Skeletal muscle cell (primary cell): Measurements from ENCODE around the gene RNF40.
A peak's percentile ranks its signal among the peaks of the same experiment; 100 is the strongest.

Source experiments
- DNase-seq: peaks from one replicate; pipeline ENCODE4 v3.0.0-alpha.2; 2010; ENCODE audit warnings: low read depth
- H3K4me3 ChIP-seq: 2 replicates; pipeline ENCODE4 v1.5.1; 2011; ENCODE audit warnings: low read depth, mild to moderate bottlenecking, control low read depth, low read length, moderate library complexity

RNF40 gene

GRCh38 chr16:30760001-30760559, 2.0 kb upstream of the RNF40 start:
- no peak overlapping the region for H3K4me3 ChIP-seq
- DNase-seq, result no peak

DNA sequence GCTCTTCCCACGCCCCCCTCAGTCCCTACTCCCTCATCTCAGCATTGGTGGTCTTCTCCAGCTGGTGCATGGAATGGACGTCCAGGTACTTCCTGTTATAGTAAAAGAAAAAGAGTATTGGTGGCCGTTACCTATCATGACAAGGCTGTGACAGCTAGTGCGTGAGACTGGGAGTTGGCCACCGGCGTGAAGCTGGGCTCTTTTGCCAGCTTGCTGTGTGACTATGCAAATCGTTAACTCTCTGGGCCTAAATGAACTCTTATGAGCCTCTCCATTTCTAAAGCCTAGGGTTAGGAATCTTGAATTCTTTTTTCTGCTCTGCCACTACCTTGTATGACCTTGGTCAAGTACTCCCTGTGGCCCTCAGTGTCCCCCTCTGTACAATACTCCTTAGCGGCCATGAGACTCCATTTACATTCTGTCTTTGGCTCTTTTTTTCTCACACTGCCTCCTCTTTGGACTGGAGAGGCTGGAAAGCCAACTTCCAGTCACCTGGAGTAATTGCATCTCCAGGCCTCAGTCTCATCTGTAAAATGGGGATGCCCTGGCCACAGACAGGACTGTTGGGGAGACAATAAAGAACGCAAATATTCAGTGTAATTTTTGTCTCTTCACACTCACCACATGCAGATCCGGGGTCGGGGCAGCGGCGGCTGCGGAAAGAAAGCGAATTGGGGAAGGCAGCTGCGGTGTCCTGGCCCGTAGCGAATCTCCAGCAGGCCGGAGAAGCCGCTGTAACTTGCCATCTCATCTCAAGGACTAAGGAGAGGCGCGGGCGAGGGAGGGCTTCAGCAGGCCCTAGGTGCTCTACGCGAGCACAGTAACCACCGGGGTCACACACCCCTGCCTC, 1.3 kb upstream of the RNF40 start:
- no peak for DNase-seq
- H3K4me3 ChIP-seq, result peak overlapping the region; percentile 97

DNA sequence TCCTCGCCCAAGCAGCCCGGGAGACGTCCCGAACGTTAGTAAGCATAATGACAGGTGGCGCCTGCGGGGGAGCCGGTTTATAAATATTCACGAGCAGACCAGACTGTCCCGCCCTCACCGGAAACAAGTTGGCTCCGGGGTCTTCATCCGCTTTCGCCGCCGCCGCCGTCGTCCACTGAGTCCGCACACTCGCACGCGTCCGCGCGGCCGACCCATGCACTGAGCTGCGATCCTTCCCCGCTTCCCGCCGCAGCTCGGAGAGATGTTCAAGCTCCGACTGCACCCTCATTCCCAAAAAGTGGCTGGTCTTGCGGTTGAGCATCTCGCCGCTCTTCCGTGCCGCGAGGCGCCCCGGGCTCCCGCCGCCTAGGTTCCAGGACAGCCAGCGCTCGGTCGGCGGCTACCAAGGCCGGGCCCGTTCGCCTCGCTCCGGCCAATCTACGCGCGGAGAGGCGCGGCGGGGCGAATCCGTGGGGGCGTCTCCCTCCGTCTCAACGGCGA, 645 bp upstream of the RNF40 start:
- DNase-seq, result no peak
- H3K4me3 ChIP-seq, result peak overlapping the region; percentile 97

DNA sequence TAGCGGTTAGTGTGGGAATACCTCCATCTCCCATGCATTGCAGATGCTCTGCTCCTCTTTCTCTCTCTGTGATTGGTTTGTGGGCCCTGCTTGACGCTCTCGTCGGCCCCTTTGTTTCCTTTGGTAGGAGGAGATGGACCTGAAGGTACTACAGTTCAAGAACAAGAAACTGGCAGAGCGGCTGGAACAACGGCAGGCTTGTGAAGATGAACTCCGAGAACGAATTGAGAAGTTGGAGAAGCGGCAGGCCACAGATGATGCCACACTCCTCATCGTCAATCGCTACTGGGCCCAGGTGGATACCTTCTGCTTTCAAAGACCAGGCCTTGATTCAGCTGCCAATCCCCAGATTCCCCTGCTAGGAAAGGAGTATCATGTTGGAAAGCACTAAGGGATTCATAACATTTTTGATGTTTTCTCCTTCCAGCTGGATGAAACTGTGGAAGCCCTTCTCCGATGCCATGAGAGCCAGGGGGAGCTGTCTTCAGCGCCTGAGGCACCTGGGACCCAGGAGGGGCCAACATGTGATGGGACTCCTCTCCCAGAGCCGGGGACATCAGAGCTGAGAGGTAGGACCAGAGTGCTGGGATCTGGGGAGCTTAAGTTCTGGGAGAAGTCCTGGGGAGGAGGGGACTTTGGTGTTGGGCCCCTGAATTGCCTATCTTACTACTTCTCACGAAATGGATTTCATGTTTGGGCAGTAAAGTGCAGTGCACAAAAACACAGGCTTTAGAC, 1.0 kb downstream of the RNF40 start:
- no peak for DNase-seq

GRCh38 chr16:30764086-30764485, 2.0 kb downstream of the RNF40 start:
- H3K4me3 ChIP-seq, result no peak overlapping the region
- no peak for DNase-seq

More for the DNA sequence above, 1.0 kb downstream of the RNF40 start:
- peak overlapping the region; percentile 97 for H3K4me3 ChIP-seq

DNA sequence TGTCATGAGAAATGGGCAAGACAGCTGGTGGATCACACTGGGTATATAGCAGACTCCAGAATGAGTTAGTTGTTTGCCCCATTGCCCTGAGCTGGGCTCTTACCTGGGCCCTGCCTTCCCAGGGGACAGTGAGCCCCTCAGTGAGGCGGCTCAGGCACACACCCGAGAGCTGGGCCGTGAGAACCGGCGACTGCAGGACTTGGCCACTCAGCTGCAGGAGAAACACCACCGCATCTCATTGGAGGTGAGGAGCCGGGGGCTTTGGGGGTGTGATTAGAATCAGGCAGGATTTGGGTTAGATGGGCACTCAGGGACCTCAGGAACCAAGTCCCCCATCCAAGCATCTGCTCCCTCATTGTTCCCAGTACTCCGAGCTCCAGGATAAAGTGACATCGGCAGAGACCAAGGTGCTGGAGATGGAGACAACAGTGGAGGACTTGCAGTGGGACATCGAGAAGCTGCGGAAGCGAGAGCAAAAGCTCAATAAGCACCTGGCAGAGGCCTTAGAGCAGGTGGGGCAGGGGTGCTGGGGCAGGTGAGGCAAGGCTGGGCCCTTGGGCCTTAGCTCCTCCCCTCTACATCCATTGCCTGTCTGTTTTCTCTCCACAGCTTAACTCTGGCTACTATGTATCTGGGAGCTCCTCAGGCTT, 2.8 kb downstream of the RNF40 start:
- DNase-seq, result no peak
- H3K4me3 ChIP-seq, result no peak overlapping the region

- no peak for DNase-seq
- H3K4me3 ChIP-seq, result no peak overlapping the region
Observed at GRCh38 chr16:30766206-30766932, 4.2 kb downstream of the RNF40 start.

DNA sequence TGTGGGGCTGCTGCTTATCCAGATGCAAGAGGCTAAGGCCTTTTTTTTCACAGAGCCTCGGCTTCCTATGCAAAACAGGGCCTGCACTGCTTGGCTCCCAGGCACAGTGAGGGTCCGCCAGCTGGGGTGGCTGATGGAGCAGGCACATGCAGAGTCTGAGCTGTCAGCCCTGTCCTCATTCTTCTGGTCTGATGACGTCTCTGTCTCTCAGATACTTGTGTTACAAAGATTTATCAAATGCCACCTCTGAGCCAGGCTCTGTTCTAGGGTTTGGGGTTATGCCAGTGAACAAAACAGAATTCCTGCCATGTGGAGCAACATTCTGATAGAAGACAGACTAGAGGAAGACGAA, 4.8 kb downstream of the RNF40 start:
- no peak overlapping the region for H3K4me3 ChIP-seq
- DNase-seq, result no peak

GRCh38 chr16:30767767-30768465, 5.8 kb downstream of the RNF40 start:
- no peak overlapping the region for H3K4me3 ChIP-seq
- DNase-seq, result no peak

DNA sequence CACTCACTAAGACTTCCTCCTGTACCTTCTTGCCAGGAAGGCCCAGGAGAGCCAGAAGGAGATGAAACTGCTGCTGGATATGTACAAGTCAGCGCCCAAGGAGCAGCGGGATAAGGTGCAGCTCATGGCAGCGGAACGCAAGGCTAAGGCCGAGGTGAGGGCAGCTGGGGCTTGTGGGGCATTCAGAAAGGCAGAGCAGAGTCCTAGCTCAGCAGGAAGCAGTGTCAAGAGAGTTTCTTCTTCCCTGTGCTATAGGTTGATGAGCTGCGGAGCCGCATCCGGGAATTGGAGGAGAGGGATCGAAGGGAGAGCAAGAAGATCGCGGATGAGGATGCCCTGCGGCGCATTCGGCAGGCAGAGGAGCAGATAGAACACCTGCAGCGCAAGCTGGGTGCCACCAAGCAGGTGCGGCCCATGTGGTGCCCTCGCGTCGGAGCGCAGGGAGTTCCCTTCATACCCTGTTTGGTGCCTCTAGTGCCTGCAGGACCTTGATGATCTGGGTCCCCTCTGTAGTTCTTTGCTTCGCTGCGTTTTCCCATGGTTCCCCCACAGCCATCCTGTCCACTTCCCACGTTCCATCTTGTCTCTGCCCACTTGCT, 6.6 kb downstream of the RNF40 start:
- no peak overlapping the region for H3K4me3 ChIP-seq
- no peak for DNase-seq

DNA sequence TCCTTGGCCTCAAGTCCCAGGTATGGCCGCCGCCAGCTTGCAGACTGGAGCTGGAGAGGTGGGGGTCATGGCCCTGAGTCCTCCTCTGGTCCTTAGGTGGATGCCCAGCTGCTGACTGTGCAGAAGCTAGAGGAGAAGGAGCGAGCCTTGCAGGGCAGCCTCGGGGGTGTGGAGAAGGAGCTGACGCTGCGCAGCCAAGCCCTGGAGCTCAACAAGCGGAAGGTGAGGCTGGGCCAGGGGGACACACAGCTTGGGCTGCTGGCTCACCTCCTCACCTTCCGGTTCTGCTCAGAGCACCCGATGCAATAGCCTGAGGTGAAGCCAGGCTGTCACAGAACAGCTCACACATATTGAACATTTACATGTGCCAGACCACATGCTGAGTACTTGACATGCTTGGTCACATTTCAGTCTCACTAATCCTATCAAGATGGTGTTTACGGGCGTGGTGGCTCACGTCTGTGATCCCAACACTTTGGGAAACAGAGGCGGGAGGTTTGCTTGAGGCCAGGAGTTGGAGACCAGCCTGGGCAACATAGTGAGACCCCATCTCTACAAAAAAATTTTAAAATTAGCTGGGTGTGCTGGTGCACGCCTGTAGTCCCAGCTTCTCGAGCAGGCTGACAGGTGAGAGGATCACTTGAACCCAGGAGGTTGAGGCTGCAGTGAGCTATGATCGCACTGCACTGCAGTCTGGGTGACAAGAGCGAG, 7.4 kb downstream of the RNF40 start:
- no peak for DNase-seq
- no peak overlapping the region for H3K4me3 ChIP-seq

GRCh38 chr16:30771726-30772125, 9.6 kb downstream of the RNF40 start:
- no peak overlapping the region for H3K4me3 ChIP-seq

DNA sequence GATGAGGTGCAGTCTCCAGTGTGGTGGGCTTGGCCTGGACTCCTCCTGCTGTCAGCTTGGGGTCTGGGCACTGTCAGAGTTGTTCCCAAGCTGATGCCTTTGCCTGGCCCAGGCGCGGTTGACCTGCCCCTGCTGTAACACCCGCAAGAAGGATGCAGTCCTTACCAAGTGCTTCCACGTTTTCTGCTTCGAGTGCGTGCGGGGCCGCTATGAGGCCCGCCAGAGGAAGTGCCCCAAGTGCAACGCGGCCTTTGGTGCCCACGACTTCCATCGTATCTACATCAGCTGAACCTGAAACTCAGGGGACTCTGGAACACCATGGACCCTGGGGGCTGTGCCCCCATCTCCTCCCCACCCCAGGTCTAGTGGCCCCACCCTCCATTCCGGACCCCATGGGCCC, 11.7 kb downstream of the RNF40 start:
- H3K4me3 ChIP-seq, result no peak overlapping the region

More at GRCh38 chr16:30771726-30772125, 9.6 kb downstream of the RNF40 start:
- no peak for DNase-seq

DNA sequence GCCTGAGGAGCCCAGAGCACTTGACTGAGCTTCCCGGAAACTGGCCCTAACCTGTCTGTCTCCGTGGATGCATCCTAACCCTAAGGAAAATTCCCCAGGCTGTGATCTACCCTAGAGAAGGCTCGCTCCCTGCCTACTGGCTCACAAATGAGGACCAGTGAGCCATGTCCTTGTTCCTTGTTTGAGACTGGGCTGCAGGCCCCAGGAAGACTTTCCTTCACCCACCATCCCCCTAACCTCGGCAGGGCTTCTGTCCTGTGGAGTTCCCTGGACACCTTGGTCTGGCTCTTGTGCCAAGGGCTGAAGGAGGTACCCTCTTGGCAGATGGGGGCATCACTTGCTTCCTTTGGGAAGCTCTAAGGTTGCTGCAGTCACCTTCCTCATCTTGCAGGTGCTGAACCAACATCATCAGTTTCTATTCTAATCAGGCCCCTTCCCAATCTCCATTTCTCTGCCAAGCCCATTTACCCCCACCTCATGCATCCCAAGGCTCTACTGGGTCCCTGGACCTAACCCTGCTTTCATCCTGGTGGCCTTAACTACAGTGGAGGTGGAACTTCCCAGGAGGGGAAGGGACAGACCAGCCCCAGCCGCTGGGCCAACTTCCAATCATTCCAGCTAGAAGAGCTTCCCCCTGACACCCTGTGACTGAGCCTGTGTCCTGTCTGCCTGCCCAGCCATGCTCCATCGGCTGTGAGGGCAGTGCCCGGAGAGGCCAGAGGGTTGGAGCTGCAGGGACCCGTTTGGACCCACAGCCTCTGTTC, 12.4 kb downstream of the RNF40 start:
- H3K4me3 ChIP-seq, result peak overlapping the region; percentile 83
- DNase-seq, result no peak

More for the DNA sequence above, 11.7 kb downstream of the RNF40 start:
- no peak for DNase-seq

DNA sequence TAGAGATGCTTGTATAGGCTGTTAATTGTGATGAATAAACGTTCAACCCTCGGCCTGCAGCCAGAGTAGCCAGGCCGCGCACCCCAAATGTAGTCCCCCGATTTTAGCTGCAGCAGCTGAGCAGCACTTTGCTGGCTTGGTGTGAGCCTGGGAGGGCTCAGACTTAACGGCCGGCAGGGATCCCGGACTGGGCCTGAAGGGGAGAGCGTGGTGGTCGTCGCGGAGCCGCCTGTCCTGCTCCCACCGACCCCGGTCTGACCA, 12.9 kb downstream of the RNF40 start:
- no peak for DNase-seq
- H3K4me3 ChIP-seq, result peak overlapping the region; percentile 83

DNA sequence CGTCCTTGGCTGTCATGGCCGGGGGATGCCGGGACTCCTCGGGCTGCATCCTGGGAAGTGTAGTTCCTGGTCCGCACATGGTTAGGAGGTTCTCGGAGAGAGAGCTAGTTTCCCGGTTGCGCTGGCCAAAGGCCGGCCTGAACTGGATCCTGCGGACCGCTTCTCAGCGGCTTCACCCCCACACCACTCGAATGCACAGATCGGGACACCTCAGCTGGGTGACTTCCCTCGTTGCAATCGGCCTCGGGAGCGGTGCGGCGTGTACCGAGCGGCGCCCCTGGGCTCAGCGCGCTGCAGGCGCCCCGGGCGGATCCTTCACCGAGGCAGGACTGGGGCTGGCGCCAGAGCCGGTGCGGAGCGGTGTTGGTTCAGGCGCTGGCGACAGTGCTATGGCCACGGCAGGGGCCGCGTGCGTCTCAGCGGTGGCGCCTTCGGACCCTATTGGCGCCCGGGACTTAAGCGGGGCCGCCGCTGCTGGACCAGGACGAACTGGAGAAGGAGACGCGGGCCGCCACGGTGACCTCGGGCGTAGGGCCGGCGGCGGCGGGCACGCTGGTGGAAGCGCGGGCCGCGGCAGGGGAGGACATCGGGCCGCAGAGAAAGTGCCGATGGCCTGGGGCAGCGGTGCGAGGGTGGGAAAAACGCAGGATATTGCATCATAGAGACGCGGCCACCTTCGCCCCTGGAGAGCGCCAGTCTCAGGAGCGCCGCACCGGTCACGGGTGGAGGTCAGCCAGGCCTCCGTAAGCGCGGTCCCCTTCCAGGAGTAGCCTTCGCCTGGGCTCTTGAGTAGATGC, 13.5 kb downstream of the RNF40 start:
- H3K4me3 ChIP-seq, result peak overlapping the region; percentile 83
- DNase-seq, result peak; percentile 41
